DOHH2 (cell line): ENCODE data around the gene GFPT2.

Experiments
- H3F3A ChIP-seq: fragments of 200-600 bp; sonication (generic), shearing (Covaris generic); 2 replicates; pipeline ENCODE4 v1.6.0; 2016; ENCODE audit warnings: antibody characterized with exemption, mild to moderate bottlenecking; ENCODE audit not compliant: control insufficient read depth, insufficient read depth
- H3K27ac ChIP-seq: fragments of 200-600 bp; sonication (generic); 2 replicates; pipeline ENCODE4 v1.5.1; 2014; ENCODE audit warnings: low read depth, mild to moderate bottlenecking, low read length, moderate library complexity
- H3K27me3 ChIP-seq: fragments of 200-600 bp; sonication (generic); 2 replicates; pipeline ENCODE4 v1.6.1; 2014; ENCODE audit warnings: mild to moderate bottlenecking, low read length, mixed read lengths; ENCODE audit not compliant: control insufficient read depth
- H3K36me3 ChIP-seq: fragments of 200-600 bp; sonication (generic); 2 replicates; pipeline ENCODE4 v1.6.1; 2014; ENCODE audit warnings: mild to moderate bottlenecking, low read length, moderate library complexity, mixed read lengths; ENCODE audit not compliant: control insufficient read depth
- H3K4me1 ChIP-seq: fragments of 200-600 bp; sonication (generic); 2 replicates; pipeline ENCODE4 v1.6.1; 2014; ENCODE audit warnings: mild to moderate bottlenecking, low read length, mixed read lengths; ENCODE audit not compliant: control insufficient read depth
- H3K4me2 ChIP-seq: fragments of 200-600 bp; sonication (generic); 2 replicates; pipeline ENCODE4 v1.6.0; 2014; ENCODE audit warnings: mild to moderate bottlenecking, low read length, moderate library complexity
- H3K4me3 ChIP-seq: fragments of 200-600 bp; sonication (generic); 2 replicates; pipeline ENCODE4 v1.5.1; 2014; ENCODE audit warnings: mild to moderate bottlenecking, low read length, mixed read lengths
- H3K79me2 ChIP-seq: fragments of 200-600 bp; sonication (generic); 2 replicates; pipeline ENCODE4 v1.6.1; 2014; ENCODE audit warnings: mild to moderate bottlenecking, low read length, mixed read lengths; ENCODE audit not compliant: control insufficient read depth
- H3K9me2 ChIP-seq: fragments of 200-600 bp; sonication (generic); replicated peaks from 2 replicates; pipeline ENCODE4 v1.6.1; 2014; ENCODE audit warnings: mild to moderate bottlenecking, low read length, mixed read lengths; ENCODE audit not compliant: control insufficient read depth
- H3K9me3 ChIP-seq: fragments of 200-600 bp; sonication (generic); 2 replicates; pipeline ENCODE4 v1.6.1; 2014; ENCODE audit warnings: antibody characterized with exemption, low read length, mixed read lengths; ENCODE audit not compliant: control insufficient read depth, insufficient read depth
- H4K20me1 ChIP-seq: fragments of 200-600 bp; sonication (generic); 2 replicates; pipeline ENCODE4 v1.6.0; 2014; ENCODE audit warnings: low read depth, mild to moderate bottlenecking, antibody characterized with exemption, low read length, moderate library complexity; ENCODE audit not compliant: control insufficient read depth, insufficient read depth
- CTCF ChIP-seq: fragments of 200-600 bp; sonication (generic); IDR thresholded peaks from one replicate; pipeline ENCODE4 v1.5.1; 2014; ENCODE audit warnings: antibody characterized with exemption, mild to moderate bottlenecking, low read depth, low read length; ENCODE audit not compliant: poor library complexity, severe bottlenecking
- EZH2phosphoT487 ChIP-seq: fragments of 200-600 bp; sonication (generic); IDR thresholded peaks from 2 replicates; pipeline ENCODE4 v1.6.1; 2017; ENCODE audit warnings: borderline replicate concordance, mild to moderate bottlenecking, antibody characterized with exemption, low read length, moderate library complexity, mixed read lengths

The GFPT2 gene

GRCh38 chr5:180348336-180348735 lies 4.8 kb downstream of the GFPT2 start:
- Histone ChIP-seq H3K27me3 (no peaks in the 10 kb centered on the region), H3K36me3 (no peaks in the 10 kb centered on the region), H3K4me3 (no peak overlapping the region), H4K20me1 (no peaks in the 10 kb centered on the region), H3K79me2 (no peaks in the 10 kb centered on the region), H3F3A (no peaks in the 10 kb centered on the region), H3K9me3 (no peaks in the 10 kb centered on the region), H3K9me2 (no peaks in the 10 kb centered on the region), H3K27ac (no peak overlapping the region), H3K4me2 (no peak overlapping the region), H3K4me1 (no peaks in the 10 kb centered on the region)
- TF ChIP-seq CTCF (no peak), EZH2phosphoT487 (no peak)

- Histone ChIP-seq H4K20me1 (no peaks in the 10 kb centered on the region), H3K4me1 (no peaks in the 10 kb centered on the region), H3K4me2 (no peak overlapping the region), H3K9me3 (no peaks in the 10 kb centered on the region), H3K9me2 (no peaks in the 10 kb centered on the region), H3K36me3 (no peaks in the 10 kb centered on the region), H3K79me2 (no peaks in the 10 kb centered on the region), H3K27ac (no peak overlapping the region), H3F3A (no peaks in the 10 kb centered on the region), H3K27me3 (no peaks in the 10 kb centered on the region), H3K4me3 (no peak overlapping the region)
- no peak for TF ChIP-seq EZH2phosphoT487
- TF ChIP-seq CTCF = no peak
Observed at GRCh38 chr5:180347702-180348101, 5.4 kb downstream of the GFPT2 start.

GRCh38 chr5:180346358-180346757 lies 6.8 kb downstream of the GFPT2 start:
- no peak overlapping the region for H3K27ac ChIP-seq
- no peaks in the 10 kb centered on the region for H3F3A ChIP-seq
- no peak overlapping the region for H3K4me2 ChIP-seq
- no peaks in the 10 kb centered on the region for H3K9me2 ChIP-seq
- no peaks in the 10 kb centered on the region for H3K4me1 ChIP-seq
- no peak overlapping the region for H3K4me3 ChIP-seq
- H3K27me3 ChIP-seq = no peaks in the 10 kb centered on the region
- H3K36me3 ChIP-seq = no peaks in the 10 kb centered on the region
- H3K9me3 ChIP-seq = no peaks in the 10 kb centered on the region
- H4K20me1 ChIP-seq = no peaks in the 10 kb centered on the region
- TF ChIP-seq EZH2phosphoT487 (no peak), CTCF (no peak)
- no peaks in the 10 kb centered on the region for H3K79me2 ChIP-seq

GRCh38 chr5:180345781-180346180 lies 7.4 kb downstream of the GFPT2 start:
- no peak overlapping the region for H3K27ac ChIP-seq

More at GRCh38 chr5:180345781-180346180, 7.4 kb downstream of the GFPT2 start:
- Histone ChIP-seq H3K36me3 (no peaks in the 10 kb centered on the region), H3K4me2 (no peak overlapping the region), H4K20me1 (no peaks in the 10 kb centered on the region), H3K4me1 (no peaks in the 10 kb centered on the region), H3K9me3 (no peaks in the 10 kb centered on the region), H3F3A (no peaks in the 10 kb centered on the region), H3K9me2 (no peaks in the 10 kb centered on the region), H3K79me2 (no peaks in the 10 kb centered on the region), H3K4me3 (no peak overlapping the region), H3K27me3 (no peaks in the 10 kb centered on the region)
- TF ChIP-seq EZH2phosphoT487 (no peak), CTCF (no peak)
